PFSK-1 (cell line): Measurements from ENCODE around the gene FAM219A.

Experiments used
- FOXP2 ChIP-seq: optimal IDR thresholded peaks from 2 replicates; pipeline ENCODE3; 2011; ENCODE audit warnings: borderline replicate concordance, control low read depth, inconsistent platforms; ENCODE audit not compliant: insufficient read depth; ENCODE audit errors: extremely low read length, extremely low read depth
- POLR2AphosphoS5 ChIP-seq: IDR thresholded peaks from 2 replicates; pipeline ENCODE4 v1.6.1; 2012; ENCODE audit warnings: low read depth, mild to moderate bottlenecking, control low read depth, low read length, moderate library complexity
- REST ChIP-seq, 2 experiments: IDR thresholded peaks; 2 replicates each; pipeline versions ENCODE4 v1.6.1 to v1.8.0; 2011 to 2012; ENCODE audit warnings: low read depth in 2 of 2, low read length in 2 of 2, control low read depth in 1 of 2, inconsistent platforms in 1 of 2, mild to moderate bottlenecking in 1 of 2, moderate library complexity in 1 of 2; ENCODE audit not compliant: insufficient read depth in 1 of 2
- SIN3A ChIP-seq: IDR thresholded peaks from 2 replicates; pipeline ENCODE4 v1.6.1; 2012; ENCODE audit warnings: mild to moderate bottlenecking, low read length, moderate library complexity, borderline replicate concordance; ENCODE audit not compliant: insufficient read depth
- TAF1 ChIP-seq: IDR thresholded peaks from 2 replicates; pipeline ENCODE4 v1.6.1; 2012; ENCODE audit warnings: low read length, control low read depth, borderline replicate concordance; ENCODE audit not compliant: insufficient read depth

The FAM219A gene

GRCh38 chr9:34503406-34503805, 45.0 kb upstream of the FAM219A start:
- TF ChIP-seq REST (IDR thresholded peaks at IDR 0.05; ENCODE audit: insufficient read depth in 1 of 2, low read depth in 2 of 2, low read length in 2 of 2), result no peak
- TF ChIP-seq TAF1, result no peak
- TF ChIP-seq POLR2AphosphoS5, result no peak
- no peak for TF ChIP-seq FOXP2
- no peak for TF ChIP-seq SIN3A

GRCh38 chr9:34502891-34503290, 44.5 kb upstream of the FAM219A start:
- TF ChIP-seq POLR2AphosphoS5 (no peak), FOXP2 (no peak), SIN3A (no peak), TAF1 (no peak), REST (IDR thresholded peaks at IDR 0.05; ENCODE audit: insufficient read depth in 1 of 2, low read depth in 2 of 2, low read length in 2 of 2) (no peak)

- TF ChIP-seq REST (IDR thresholded peaks at IDR 0.05; ENCODE audit: insufficient read depth in 1 of 2, low read depth in 2 of 2, low read length in 2 of 2), result no peak
- TF ChIP-seq SIN3A, result no peak
- no peak for TF ChIP-seq POLR2AphosphoS5
- TF ChIP-seq TAF1, result no peak
- TF ChIP-seq FOXP2, result no peak
Measured at GRCh38 chr9:34502471-34502870, 44.1 kb upstream of the FAM219A start.

- TF ChIP-seq TAF1, result no peak
- TF ChIP-seq SIN3A, result no peak
- no peak for TF ChIP-seq FOXP2
- no peak for TF ChIP-seq REST (IDR thresholded peaks at IDR 0.05; ENCODE audit: insufficient read depth in 1 of 2, low read depth in 2 of 2, low read length in 2 of 2)
- no peak for TF ChIP-seq POLR2AphosphoS5
Measured at GRCh38 chr9:34501889-34502425, 43.6 kb upstream of the FAM219A start.

- TF ChIP-seq FOXP2 (no peak), SIN3A (no peak), POLR2AphosphoS5 (no peak), REST (IDR thresholded peaks at IDR 0.05; ENCODE audit: insufficient read depth in 1 of 2, low read depth in 2 of 2, low read length in 2 of 2) (no peak), TAF1 (no peak)
Measured at GRCh38 chr9:34501372-34501771, 43.0 kb upstream of the FAM219A start.
